MCF 10A (cell line): ENCODE data around the gene NRK. TPM values are rescaled to one million over a fixed set of nuclear protein-coding genes. Genes with fewer than 3 reads are reported as not detected.
"Not testable (repeated sequence)": the region's sequence is repeated elsewhere in the genome, so short reads cannot be mapped to it uniquely, and the experiment has no call there.

Source experiments
- BruUV-seq: library from RNA; stranded (reverse); fragments of 400-500 nt; replicated peaks from 2 replicates; lab custom pipeline; 2021; lab: Mats Ljungman, UMichigan
- CTCF ChIA-PET: fragments of 300-600 bp; sonication (Branson Sonifier 250); formaldehyde crosslinking; extraction: SDS; loops from one replicate; lab custom pipeline; 2021; ENCODE audit warnings: antibody characterized with exemption, inconsistent platforms; lab: Yijun Ruan, JAX
- POLR2A ChIA-PET: fragments of 300-600, 350-650 bp; sonication (Branson Sonifier 250); formaldehyde crosslinking; extraction: SDS; loops from one replicate; lab custom pipeline; 2020; ENCODE audit warnings: antibody characterized with exemption, inconsistent platforms; lab: Yijun Ruan, JAX
- DNase-seq: peaks from one replicate; pipeline ENCODE4 v3.0.0-alpha.2; 2018; ENCODE audit not compliant: unreplicated experiment
- H3K27ac Mint-ChIP-seq: one replicate; pipeline ENCODE4 v1.8.0; 2022; ENCODE audit warnings: mild to moderate bottlenecking, low read depth, mixed read lengths; ENCODE audit not compliant: unreplicated experiment
- H3K27me3 Mint-ChIP-seq: one replicate; pipeline ENCODE4 v1.8.0; 2022; ENCODE audit warnings: mixed read lengths; ENCODE audit not compliant: insufficient read depth, unreplicated experiment
- H3K36me3 Mint-ChIP-seq: one replicate; pipeline ENCODE4 v1.8.0; 2022; ENCODE audit warnings: mild to moderate bottlenecking, moderate library complexity, mixed read lengths; ENCODE audit not compliant: insufficient read depth, unreplicated experiment
- H3K4me1 Mint-ChIP-seq: one replicate; pipeline ENCODE4 v1.8.0; 2022; ENCODE audit warnings: mixed read lengths; ENCODE audit not compliant: insufficient read depth, unreplicated experiment
- H3K4me3 Mint-ChIP-seq: one replicate; pipeline ENCODE4 v1.8.0; 2022; ENCODE audit warnings: mild to moderate bottlenecking, moderate library complexity, mixed read lengths; ENCODE audit not compliant: unreplicated experiment
- H3K9me3 Mint-ChIP-seq: one replicate; pipeline ENCODE4 v1.8.0; 2022; ENCODE audit warnings: mixed read lengths; ENCODE audit not compliant: unreplicated experiment
- CTCF ChIP-seq: fragments of 200-600 bp; IDR thresholded peaks from one replicate; pipeline ENCODE4 v1.8.0; 2022; ENCODE audit warnings: antibody characterized with exemption, mild to moderate bottlenecking; ENCODE audit not compliant: unreplicated experiment
- intact Hi-C: fragments of 100-400 bp; cut with micrococcal nuclease; formaldehyde crosslinking; loops from 2 replicates; pipeline ENCODE4 v1.14.1; 2022
- total RNA-seq: library from RNA; stranded (reverse); gene quantifications from 2 replicates; pipeline ENCODE4 v1.2.3, GENCODE V29; 2022

Gene NRK
- total RNA-seq, 1 experiment from 2014 or later: 0.16 TPM

- Mint-ChIP-seq H3K27ac (no peak overlapping the region), H3K27me3 (peaks cover 49% of the 10 kb centered on the region), H3K36me3 (no peaks in the 10 kb centered on the region), H3K4me3 (no peak overlapping the region), H3K9me3 (no peaks in the 10 kb centered on the region), H3K4me1 (no peaks in the 10 kb centered on the region)
- ChIA-PET CTCF (interaction anchor here (0.5 to 1.0 kb wide), 3 partner anchors 27 to 345 kb away, joined by 3 to 4 read pairs (median 3); no protein-coding TSS in a partner anchor), POLR2A (interaction anchor here (0.6 to 0.7 kb wide), 2 partner anchors 192 to 218 kb away, joined by 3 read pairs; no protein-coding TSS in a partner anchor)
- no peak for TF ChIP-seq CTCF
- BruUV-seq: no TSS peak
- intact Hi-C loops: no loop called here
- peak; percentile 87 for DNase-seq
Observed at GRCh38 chrX:105837232-105837631, 14.9 kb downstream of the NRK start.

GRCh38 chrX:105845631-105846030, 23.3 kb downstream of the NRK start:
- H3K9me3 Mint-ChIP-seq: no peaks in the 10 kb centered on the region
- CTCF ChIA-PET: no interaction called here
- H3K4me1 Mint-ChIP-seq: no peaks in the 10 kb centered on the region
- no peak for DNase-seq
- POLR2A ChIA-PET: no interaction called here
- intact Hi-C loops: no loop called here
- H3K27me3 Mint-ChIP-seq: peaks cover 27% of the 10 kb centered on the region
- H3K36me3 Mint-ChIP-seq: no peaks in the 10 kb centered on the region
- BruUV-seq: no TSS peak
- no peak for TF ChIP-seq CTCF
- no peak overlapping the region for H3K4me3 Mint-ChIP-seq
- no peak overlapping the region for H3K27ac Mint-ChIP-seq

- H3K36me3 Mint-ChIP-seq, BruUV-seq, H3K9me3 Mint-ChIP-seq, H3K27ac Mint-ChIP-seq, CTCF ChIA-PET, H3K4me3 Mint-ChIP-seq, DNase-seq, intact Hi-C loops, H3K4me1 Mint-ChIP-seq, POLR2A ChIA-PET: not testable (repeated sequence)
- peaks cover 27% of the 10 kb centered on the region for H3K27me3 Mint-ChIP-seq
Observed at GRCh38 chrX:105850100-105850499, 27.8 kb downstream of the NRK start.

GRCh38 chrX:105865709-105866108, 43.4 kb downstream of the NRK start:
- POLR2A ChIA-PET: no interaction called here
- TF ChIP-seq CTCF: no peak
- Mint-ChIP-seq H3K4me3 (no peak overlapping the region), H3K4me1 (no peaks in the 10 kb centered on the region), H3K27ac (no peak overlapping the region), H3K27me3 (peaks cover 58% of the 10 kb centered on the region), H3K9me3 (no peaks in the 10 kb centered on the region), H3K36me3 (no peaks in the 10 kb centered on the region)
- DNase-seq: no peak
- BruUV-seq: no TSS peak
- intact Hi-C loops: no loop called here
- CTCF ChIA-PET: interaction anchor here (0.6 kb wide), 1 partner anchor 16 kb away, joined by 3 read pairs; no protein-coding TSS in a partner anchor
